Heart right ventricle (tissue), 16 donors: ENCODE measurements around the gene PIN1. TPM values are rescaled to one million over a fixed set of nuclear protein-coding genes. Genes with fewer than 3 reads are reported as not detected.

Experiments used
- ATAC-seq, 8 donors: fragments of 200-7000 bp; cut with Tn5 transposase; one replicate each; pipeline ENCODE4 v1.9.1; 2020; ENCODE audit warnings: mild to moderate bottlenecking in 8 of 8, moderate library complexity in 8 of 8, moderate number of reproducible peaks in 1 of 8
- DNase-seq, 2 donors: peaks; one replicate each; pipeline ENCODE4 v3.0.0-alpha.2; 2020
- H3K27ac ChIP-seq, 10 donors: fragments of 200-600 bp; sonication (generic) in 2 of 10; one replicate each; pipeline versions ENCODE4 v1.5.0 to v1.8.0; 2020 to 2022; ENCODE audit warnings: mild to moderate bottlenecking in 3 of 10
- H3K27me3 ChIP-seq, 7 donors: fragments of 200-600 bp; one replicate each; pipeline ENCODE4 v1.8.0; 2021 to 2022; ENCODE audit warnings: mild to moderate bottlenecking in 2 of 7
- H3K36me3 ChIP-seq, 9 donors: fragments of 200-600 bp; sonication (generic) in 1 of 9; one replicate each; pipeline versions ENCODE4 v1.5.0 to v1.8.0; 2020 to 2022; ENCODE audit warnings: mild to moderate bottlenecking in 2 of 9
- H3K4me1 ChIP-seq, 9 donors: fragments of 200-600 bp; sonication (generic) in 1 of 9; one replicate each; pipeline versions ENCODE4 v1.5.0 to v1.8.0; 2020 to 2022; ENCODE audit warnings: mild to moderate bottlenecking in 4 of 9
- H3K4me3 ChIP-seq, 10 donors: fragments of 200-600 bp; sonication (generic) in 2 of 10; one replicate each; pipeline versions ENCODE4 v1.5.0 to v1.8.0; 2020 to 2022; ENCODE audit warnings: mild to moderate bottlenecking in 7 of 10, moderate library complexity in 2 of 10
- H3K9me3 ChIP-seq, 11 donors: fragments of 200-600 bp in 10 of 11; sonication (generic) in 2 of 11; one replicate each; pipeline versions ENCODE4 v1.5.0 to v1.8.0; 2013 to 2022; ENCODE audit warnings: mild to moderate bottlenecking in 2 of 11, control low read depth in 1 of 11, moderate library complexity in 1 of 11
- CTCF ChIP-seq, 9 donors: fragments of 200-600 bp; sonication (generic) in 2 of 9; IDR thresholded peaks; one replicate each; pipeline versions ENCODE4 v1.5.0 to v1.8.0; 2021 to 2022; ENCODE audit warnings: antibody characterized with exemption in 9 of 9, mild to moderate bottlenecking in 5 of 9, moderate library complexity in 1 of 9
- WGBS, 2 donors: extraction: QIAGEN DNeasy Blood & Tissue Kit; methylation state at CpG; one replicate each; pipeline ENCODE4 v1.1.7; 2013; ENCODE audit warnings: inconsistent platforms in 1 of 2; 5-methylcytosine and 5-hydroxymethylcytosine counted together
- intact Hi-C, 10 donors: fragments of 100-400 bp; cut with DNase I; formaldehyde crosslinking; loops; one replicate each; pipeline versions ENCODE4 v1.11.1 to v1.14.2; 2022
- polyA plus RNA-seq, 2 donors: library from polyadenylated mRNA; stranded (reverse); fragments of 200-250 nt; gene quantifications; one replicate each; pipeline ENCODE4 v1.2.3, GENCODE V29; 2013
- total RNA-seq, 10 donors: library from RNA; stranded (reverse); fragmentation: NEBNext Ultra II Directional in 3 of 10; extraction: Animal tissue kit (Norgen Biotek cat#: 25700) in 3 of 10; gene quantifications; one replicate each; pipeline versions ENCODE4 v1.2.1 to v1.2.4, GENCODE V29; 2021 to 2023
- donor health status: Arrhythmogenic right ventricular cardiomyopathy.
- donor health status: ischemic (EF 13 %, LVEDD 7.1; RV severe dilation, severe dysfunction).
- donor health status: healthy with polysubstance abuse.
- donor health status: DM: no; HTN: yes; CAD: no.
- donor health status: DM: no; HTN: no; CAD: no.
- donor health status: ischemic (EF 25% LVEDD 6.9; RV normal size, moderate dysfunction).
- donor health status: ischemic (EF 25% LVEDD 5.7; RV mildly dilated, moderate dysfunction).
- donor health status: healthy.
- donor health status: DM: yes; HTN: yes; CAD: no.
- donor health status: Ischemic cardiomyopathy.
- donor health status: ischemic (EF 35%, LVEDD 5.7; RV mildly dilated, moderate dysfunction).
- donor health status: nonischemic (EF 11% LVEDD 7.7; RV severe dilation, severe dysfunction).
- donor health status: DM: yes; HTN: yes; CAD: no.
- donor health status: PGD.
- donor health status: ischemic (EF 29% LVEDD 5.4; RV normal size, mild dysfunction).
- donor health status: nonischemic (EF 23%, LVEDD 6.1; RV moderate dilation, normal function).

Gene PIN1
- total and polyA plus RNA-seq, 12 donors, result 74.6 to 152 (median 90.8) TPM

GRCh38 chr19:9791552-9792205 lies 43.4 kb upstream of the PIN1 start:
- Histone ChIP-seq H3K4me1 (peaks cover 0 to 36% (median 16%) of the 10 kb centered on the region in 9 donors), H3K27ac (peak overlapping the region; percentile 48 to 90 (median 83)), H3K27me3 (no peaks in the 10 kb centered on the region), H3K36me3 (no peaks in the 10 kb centered on the region), H3K4me3 (peak overlapping the region; percentile 28 to 75 (median 69)), H3K9me3 (no peaks in the 10 kb centered on the region)
- no peak for TF ChIP-seq CTCF (IDR thresholded peaks at IDR 0.05)
- DNase-seq (peak; percentile 96 to 98), ATAC-seq (peak; percentile 80 to 87 (median 84))
- 2 to 5% methylated on average over 46 to 50 of the region's 50 CpGs for WGBS, 2 donors
- intact Hi-C loops, result loop anchor here in 9 of 10 donors (1.0 to 10.0 kb wide), 16 partner anchors 27 to 957 kb away; partner anchors contain the start of genes FBXL12 (in 4 of the 9), ZNF317 (in 3 of the 9), ZNF561 (in 3 of the 9) and ZNF121 (in 2 of the 9)

- no peaks in the 10 kb centered on the region for H3K9me3 ChIP-seq
- intact Hi-C loops, result loop anchor here in 9 of 10 donors (1.0 to 10.0 kb wide), 14 partner anchors 26 to 958 kb away; partner anchors contain the start of genes FBXL12 (in 4 of the 9), ZNF317 (in 3 of the 9), ZNF561 (in 3 of the 9) and ZNF121 (in 2 of the 9)
- ATAC-seq, result peak; percentile 77 to 87 (median 82)
These were observed 42.7 kb upstream of the PIN1 start for GRCh38 chr19:9792206-9793070.

GRCh38 chr19:9793071-9793591 lies 42.0 kb upstream of the PIN1 start:
- ATAC-seq (peak; percentile 7 to 19 (median 10)), DNase-seq (peak; percentile 55 to 63)
- intact Hi-C loops, result loop anchor here in 9 of 10 donors (2.0 to 10.0 kb wide), 13 partner anchors 26 to 958 kb away; partner anchors contain the start of genes FBXL12 (in 3 of the 9), ZNF317 (in 3 of the 9), ZNF561 (in 3 of the 9) and ZNF121 (in 2 of the 9)
- Histone ChIP-seq H3K27ac (peak overlapping the region; percentile 38 to 90 (median 84)), H3K9me3 (no peaks in the 10 kb centered on the region), H3K36me3 (no peaks in the 10 kb centered on the region), H3K4me1 (peaks cover 0 to 35% (median 16%) of the 10 kb centered on the region in 9 donors), H3K27me3 (no peaks in the 10 kb centered on the region), H3K4me3 (peak overlapping the region; percentile 48 to 75 (median 69))
- 15 to 17% methylated on average over 36 of the region's 36 CpGs for WGBS, 2 donors
- TF ChIP-seq CTCF (IDR thresholded peaks at IDR 0.05), result no peak

More at GRCh38 chr19:9792206-9793070, 42.7 kb upstream of the PIN1 start:
- peaks cover 0 to 35% (median 16%) of the 10 kb centered on the region in 9 donors for H3K4me1 ChIP-seq
- no peak for TF ChIP-seq CTCF (IDR thresholded peaks at IDR 0.05)
- no peaks in the 10 kb centered on the region for H3K36me3 ChIP-seq
- WGBS, 2 donors, result 3 to 5% methylated on average over 64 to 70 of the region's 70 CpGs
- H3K27me3 ChIP-seq, result no peaks in the 10 kb centered on the region
- H3K27ac ChIP-seq, result peak overlapping the region; percentile 70 to 90 (median 85)
- DNase-seq, result peak; percentile 91 to 95
- H3K4me3 ChIP-seq, result peak overlapping the region; percentile 48 to 75 (median 69)
